HepG2 (cell line): ENCODE data around the gene CTSW. TPM values are rescaled to one million over a fixed set of nuclear protein-coding genes. Genes with fewer than 3 reads are reported as not detected.

Experiments used
- ATF7 ChIP-seq, 2 experiments: fragments of 450-650 bp in 1 of 2; sonication (generic) in 1 of 2; formaldehyde crosslinking in 1 of 2; IDR thresholded peaks; 2 replicates each; pipeline versions ENCODE4 v1.4.0 to v1.6.1; 2016 to 2020; ENCODE audit warnings: antibody characterized with exemption in 1 of 2, mild to moderate bottlenecking in 1 of 2, missing genetic modification reagents in 1 of 2
- MEIS1 ChIP-seq: sonication (generic); formaldehyde crosslinking; IDR thresholded peaks from 2 replicates; pipeline ENCODE4 v1.9.0; 2021; ENCODE audit warnings: mild to moderate bottlenecking, missing genetic modification reagents, moderate library complexity, borderline replicate concordance
- NONO ChIP-seq, 2 experiments: fragments of 450-650 bp in 1 of 2; sonication (generic) in 1 of 2; formaldehyde crosslinking in 1 of 2; IDR thresholded peaks in 1 of 2; conservative IDR thresholded peaks in 1 of 2; 2 replicates each; pipeline versions ENCODE4 v1.6.1 to v1.8.0; 2017 to 2022; ENCODE audit warnings: mild to moderate bottlenecking in 1 of 2, missing genetic modification reagents in 1 of 2, moderate library complexity in 1 of 2
- RAD51 ChIP-seq: fragments of 450-650 bp; IDR thresholded peaks from 2 replicates; pipeline ENCODE4 v1.6.1; 2016; ENCODE audit warnings: borderline replicate concordance
- SMAD9 ChIP-seq: sonication (generic); formaldehyde crosslinking; IDR thresholded peaks from 2 replicates; pipeline ENCODE4 v1.5.1; 2020; ENCODE audit warnings: mild to moderate bottlenecking, missing genetic modification reagents
- ZNF34 ChIP-seq: sonication (generic); formaldehyde crosslinking; IDR thresholded peaks from 2 replicates; pipeline ENCODE4 v1.4.0; 2020; ENCODE audit warnings: mild to moderate bottlenecking, missing genetic modification reagents, borderline replicate concordance
- ZNF556 ChIP-seq: sonication (generic); formaldehyde crosslinking; IDR thresholded peaks from 2 replicates; pipeline ENCODE4 v1.4.0; 2020; ENCODE audit warnings: mild to moderate bottlenecking, missing genetic modification reagents, borderline replicate concordance
- ZNF576 ChIP-seq: sonication (generic); formaldehyde crosslinking; IDR thresholded peaks from 2 replicates; pipeline ENCODE4 v1.4.0; 2020; ENCODE audit warnings: mild to moderate bottlenecking, missing genetic modification reagents
- ZSCAN21 ChIP-seq: sonication (generic); formaldehyde crosslinking; IDR thresholded peaks from 2 replicates; pipeline ENCODE4 v1.8.0; 2022; ENCODE audit warnings: mild to moderate bottlenecking, missing genetic modification reagents, moderate library complexity, borderline replicate concordance
- ZSCAN5A ChIP-seq: sonication (generic); formaldehyde crosslinking; IDR thresholded peaks from 2 replicates; pipeline ENCODE4 v1.8.0; 2022; ENCODE audit warnings: mild to moderate bottlenecking, missing genetic modification reagents, borderline replicate concordance
- ZSCAN9 ChIP-seq: IDR thresholded peaks from 2 replicates; pipeline ENCODE4 v1.6.1; 2016; ENCODE audit warnings: borderline replicate concordance
- polyA plus RNA-seq, 8 experiments: library from polyadenylated mRNA; depleted of rRNA in 3 of 8; stranded (reverse) in 7 of 8; unstranded in 1 of 8; fragments of >200 nt; fragmentation: Illumina TruSeq in 4 of 8; extraction: Trizol in 4 of 8; gene quantifications; 2 replicates each; pipeline versions ENCODE4 v1.2.1 to v1.2.3, GENCODE V29; 2011 to 2016; ENCODE audit warnings: low read depth in 4 of 8, missing spikeins in 1 of 8, mixed read lengths in 1 of 8; ENCODE audit not compliant: insufficient read depth in 1 of 8
- total RNA-seq, 5 experiments: library from RNA; depleted of rRNA; stranded (reverse); fragments of >200 nt; fragmentation: Illumina TruSeq; extraction: Trizol; gene quantifications; 2 replicates each; pipeline ENCODE4 v1.2.3, GENCODE V29; 2016; ENCODE audit warnings: low read depth in 1 of 5
- TF ChIP-seq, protein P1 (sequence below): IDR thresholded peaks from 2 replicates; pipeline ENCODE4 v1.6.1; 2016; ENCODE audit warnings: control low read depth
- TF ChIP-seq, protein P2 (sequence below): sonication (generic); formaldehyde crosslinking; IDR thresholded peaks from 2 replicates; pipeline ENCODE4 v1.4.0; 2020; ENCODE audit warnings: missing genetic modification reagents, borderline replicate concordance
- TF ChIP-seq, protein P3 (sequence below): sonication (generic); formaldehyde crosslinking; IDR thresholded peaks from 2 replicates; pipeline ENCODE4 v1.9.0; 2021; ENCODE audit warnings: mild to moderate bottlenecking, missing genetic modification reagents

Gene CTSW
- total and polyA plus RNA-seq, 2 of the 13 experiments (the other 11 are each of a cell fraction or from before 2014, with no cell fraction given): 0.09 TPM; not detected in 1

DNA sequence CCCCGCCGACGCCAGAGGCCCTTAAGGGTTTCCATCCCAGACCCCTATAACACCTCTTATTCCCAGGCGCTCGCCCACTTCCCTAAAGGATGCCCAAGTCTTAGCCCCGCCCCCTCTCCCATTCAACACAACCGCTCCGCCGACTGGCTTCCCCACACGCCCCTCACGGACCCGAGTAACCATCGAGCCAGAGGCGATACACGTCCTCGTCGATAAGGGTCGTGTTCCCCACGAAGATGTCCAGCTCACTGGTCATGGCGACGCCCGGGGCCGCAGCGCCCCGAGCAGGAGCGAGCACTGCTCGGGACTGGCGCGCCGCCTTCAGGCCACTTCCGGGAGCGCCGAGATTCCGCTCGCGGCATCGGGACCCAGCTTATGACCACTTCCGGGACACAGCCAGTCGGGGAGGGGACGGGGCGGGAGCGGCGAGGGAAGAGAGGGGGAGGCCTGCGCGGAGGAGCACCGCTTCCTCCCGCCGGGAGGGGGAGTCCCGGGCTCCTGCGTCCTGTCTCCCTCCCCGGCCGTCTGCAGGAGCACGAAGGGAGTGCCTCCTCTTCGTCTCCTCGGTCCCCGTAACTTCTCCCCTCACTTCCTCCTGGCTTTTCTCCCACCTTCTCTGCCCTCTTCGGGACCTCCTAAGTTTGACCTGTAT, 8.7 kb downstream of the CTSW start, which contains the start of gene FIBP (continued):
- TF ChIP-seq ZSCAN5A (CRISPR knock-in tag) (no peak), ZNF34 (CRISPR knock-in tag) (no peak), ZSCAN9 (CRISPR knock-in tag) (no peak), ATF7 (IDR thresholded peaks at IDR 0.05) (no peak), ATF7 (CRISPR knock-in tag; IDR thresholded peaks at IDR 0.05) (no peak), ZSCAN21 (CRISPR knock-in tag) (no peak), RAD51 (no peak), NONO (IDR thresholded peaks at IDR 0.05) (no peak), NONO (CRISPR knock-in tag; conservative IDR thresholded peaks at IDR 0.05) (no peak; the same call in 1 of the 2 replicates), ZNF556 (CRISPR knock-in tag) (no peak; the same call in 1 of the 2 replicates), SMAD9 (no peak), ZNF576 (no peak), MEIS1 (CRISPR knock-in tag) (no peak)
- TF ChIP-seq, protein P1, sequence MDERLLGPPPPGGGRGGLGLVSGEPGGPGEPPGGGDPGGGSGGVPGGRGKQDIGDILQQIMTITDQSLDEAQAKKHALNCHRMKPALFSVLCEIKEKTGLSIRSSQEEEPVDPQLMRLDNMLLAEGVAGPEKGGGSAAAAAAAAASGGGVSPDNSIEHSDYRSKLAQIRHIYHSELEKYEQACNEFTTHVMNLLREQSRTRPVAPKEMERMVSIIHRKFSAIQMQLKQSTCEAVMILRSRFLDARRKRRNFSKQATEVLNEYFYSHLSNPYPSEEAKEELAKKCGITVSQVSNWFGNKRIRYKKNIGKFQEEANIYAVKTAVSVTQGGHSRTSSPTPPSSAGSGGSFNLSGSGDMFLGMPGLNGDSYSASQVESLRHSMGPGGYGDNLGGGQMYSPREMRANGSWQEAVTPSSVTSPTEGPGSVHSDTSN (CRISPR knock-in tag): no peak
- TF ChIP-seq, protein P2, sequence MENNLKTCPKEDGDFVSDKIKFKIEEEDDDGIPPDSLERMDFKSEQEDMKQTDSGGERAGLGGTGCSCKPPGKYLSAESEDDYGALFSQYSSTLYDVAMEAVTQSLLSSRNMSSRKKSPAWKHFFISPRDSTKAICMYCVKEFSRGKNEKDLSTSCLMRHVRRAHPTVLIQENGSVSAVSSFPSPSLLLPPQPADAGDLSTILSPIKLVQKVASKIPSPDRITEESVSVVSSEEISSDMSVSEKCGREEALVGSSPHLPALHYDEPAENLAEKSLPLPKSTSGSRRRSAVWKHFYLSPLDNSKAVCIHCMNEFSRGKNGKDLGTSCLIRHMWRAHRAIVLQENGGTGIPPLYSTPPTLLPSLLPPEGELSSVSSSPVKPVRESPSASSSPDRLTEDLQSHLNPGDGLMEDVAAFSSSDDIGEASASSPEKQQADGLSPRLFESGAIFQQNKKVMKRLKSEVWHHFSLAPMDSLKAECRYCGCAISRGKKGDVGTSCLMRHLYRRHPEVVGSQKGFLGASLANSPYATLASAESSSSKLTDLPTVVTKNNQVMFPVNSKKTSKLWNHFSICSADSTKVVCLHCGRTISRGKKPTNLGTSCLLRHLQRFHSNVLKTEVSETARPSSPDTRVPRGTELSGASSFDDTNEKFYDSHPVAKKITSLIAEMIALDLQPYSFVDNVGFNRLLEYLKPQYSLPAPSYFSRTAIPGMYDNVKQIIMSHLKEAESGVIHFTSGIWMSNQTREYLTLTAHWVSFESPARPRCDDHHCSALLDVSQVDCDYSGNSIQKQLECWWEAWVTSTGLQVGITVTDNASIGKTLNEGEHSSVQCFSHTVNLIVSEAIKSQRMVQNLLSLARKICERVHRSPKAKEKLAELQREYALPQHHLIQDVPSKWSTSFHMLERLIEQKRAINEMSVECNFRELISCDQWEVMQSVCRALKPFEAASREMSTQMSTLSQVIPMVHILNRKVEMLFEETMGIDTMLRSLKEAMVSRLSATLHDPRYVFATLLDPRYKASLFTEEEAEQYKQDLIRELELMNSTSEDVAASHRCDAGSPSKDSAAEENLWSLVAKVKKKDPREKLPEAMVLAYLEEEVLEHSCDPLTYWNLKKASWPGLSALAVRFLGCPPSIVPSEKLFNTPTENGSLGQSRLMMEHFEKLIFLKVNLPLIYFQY (CRISPR knock-in tag): no peak
- TF ChIP-seq, protein P3, sequence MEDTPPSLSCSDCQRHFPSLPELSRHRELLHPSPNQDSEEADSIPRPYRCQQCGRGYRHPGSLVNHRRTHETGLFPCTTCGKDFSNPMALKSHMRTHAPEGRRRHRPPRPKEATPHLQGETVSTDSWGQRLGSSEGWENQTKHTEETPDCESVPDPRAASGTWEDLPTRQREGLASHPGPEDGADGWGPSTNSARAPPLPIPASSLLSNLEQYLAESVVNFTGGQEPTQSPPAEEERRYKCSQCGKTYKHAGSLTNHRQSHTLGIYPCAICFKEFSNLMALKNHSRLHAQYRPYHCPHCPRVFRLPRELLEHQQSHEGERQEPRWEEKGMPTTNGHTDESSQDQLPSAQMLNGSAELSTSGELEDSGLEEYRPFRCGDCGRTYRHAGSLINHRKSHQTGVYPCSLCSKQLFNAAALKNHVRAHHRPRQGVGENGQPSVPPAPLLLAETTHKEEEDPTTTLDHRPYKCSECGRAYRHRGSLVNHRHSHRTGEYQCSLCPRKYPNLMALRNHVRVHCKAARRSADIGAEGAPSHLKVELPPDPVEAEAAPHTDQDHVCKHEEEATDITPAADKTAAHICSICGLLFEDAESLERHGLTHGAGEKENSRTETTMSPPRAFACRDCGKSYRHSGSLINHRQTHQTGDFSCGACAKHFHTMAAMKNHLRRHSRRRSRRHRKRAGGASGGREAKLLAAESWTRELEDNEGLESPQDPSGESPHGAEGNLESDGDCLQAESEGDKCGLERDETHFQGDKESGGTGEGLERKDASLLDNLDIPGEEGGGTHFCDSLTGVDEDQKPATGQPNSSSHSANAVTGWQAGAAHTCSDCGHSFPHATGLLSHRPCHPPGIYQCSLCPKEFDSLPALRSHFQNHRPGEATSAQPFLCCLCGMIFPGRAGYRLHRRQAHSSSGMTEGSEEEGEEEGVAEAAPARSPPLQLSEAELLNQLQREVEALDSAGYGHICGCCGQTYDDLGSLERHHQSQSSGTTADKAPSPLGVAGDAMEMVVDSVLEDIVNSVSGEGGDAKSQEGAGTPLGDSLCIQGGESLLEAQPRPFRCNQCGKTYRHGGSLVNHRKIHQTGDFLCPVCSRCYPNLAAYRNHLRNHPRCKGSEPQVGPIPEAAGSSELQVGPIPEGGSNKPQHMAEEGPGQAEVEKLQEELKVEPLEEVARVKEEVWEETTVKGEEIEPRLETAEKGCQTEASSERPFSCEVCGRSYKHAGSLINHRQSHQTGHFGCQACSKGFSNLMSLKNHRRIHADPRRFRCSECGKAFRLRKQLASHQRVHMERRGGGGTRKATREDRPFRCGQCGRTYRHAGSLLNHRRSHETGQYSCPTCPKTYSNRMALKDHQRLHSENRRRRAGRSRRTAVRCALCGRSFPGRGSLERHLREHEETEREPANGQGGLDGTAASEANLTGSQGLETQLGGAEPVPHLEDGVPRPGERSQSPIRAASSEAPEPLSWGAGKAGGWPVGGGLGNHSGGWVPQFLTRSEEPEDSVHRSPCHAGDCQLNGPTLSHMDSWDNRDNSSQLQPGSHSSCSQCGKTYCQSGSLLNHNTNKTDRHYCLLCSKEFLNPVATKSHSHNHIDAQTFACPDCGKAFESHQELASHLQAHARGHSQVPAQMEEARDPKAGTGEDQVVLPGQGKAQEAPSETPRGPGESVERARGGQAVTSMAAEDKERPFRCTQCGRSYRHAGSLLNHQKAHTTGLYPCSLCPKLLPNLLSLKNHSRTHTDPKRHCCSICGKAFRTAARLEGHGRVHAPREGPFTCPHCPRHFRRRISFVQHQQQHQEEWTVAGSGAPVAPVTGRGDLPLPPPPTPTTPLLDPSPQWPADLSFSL (CRISPR knock-in tag): no peak
